NCI-H2107 treated with DMSO at 0.1 percent for 48 hours (cell line): ENCODE measurements around the gene TMEM178B.
"Not testable (repeated sequence)": the region's sequence is repeated elsewhere in the genome, so short reads cannot be mapped to it uniquely, and the experiment has no call there.

ENCODE experiments used
- DNase-seq: peaks from one replicate; lab custom pipeline; 2025; ENCODE audit not compliant: unreplicated experiment; lab: John Stamatoyannopoulos, UW

TMEM178B gene

DNA sequence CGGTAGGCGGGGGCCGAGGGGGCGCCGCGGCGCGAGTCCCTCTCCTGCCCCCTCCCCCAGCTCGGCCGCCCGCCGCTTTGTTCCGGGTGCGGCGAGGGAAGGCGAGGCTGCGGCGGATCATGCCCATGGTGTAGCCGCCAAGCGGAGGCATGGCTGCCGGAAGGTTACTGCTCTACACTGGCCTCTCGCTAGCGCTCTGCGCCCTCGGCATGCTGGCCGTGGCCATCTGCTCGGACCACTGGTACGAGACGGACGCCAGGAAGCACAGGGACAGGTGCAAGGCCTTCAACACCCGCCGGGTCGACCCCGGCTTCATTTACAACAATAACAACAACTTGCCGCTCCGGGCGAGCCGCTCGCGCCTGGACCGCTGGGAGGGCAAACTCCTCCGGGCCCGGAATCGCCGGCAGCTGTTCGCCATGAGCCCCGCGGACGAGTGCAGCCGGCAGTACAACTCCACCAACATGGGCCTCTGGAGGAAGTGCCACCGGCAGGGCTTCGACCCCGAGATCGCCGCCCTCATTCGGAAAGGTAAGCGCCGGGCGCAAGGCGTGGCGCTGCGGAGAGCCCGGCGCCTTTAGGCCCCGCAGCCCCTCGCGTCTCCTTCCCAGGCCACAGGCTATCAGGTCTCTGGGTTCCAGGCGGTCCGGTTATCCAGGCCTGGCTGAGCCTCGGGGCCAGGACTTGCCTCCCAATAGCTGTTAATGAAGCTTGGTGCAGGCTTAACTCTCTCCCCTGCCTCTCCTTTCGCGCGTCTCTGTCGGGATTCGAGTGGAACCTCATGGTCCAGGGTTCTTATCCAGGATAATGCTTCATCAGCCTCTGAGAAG is 513 bp downstream of the TMEM178B start:
- DNase-seq, result no peak

DNA sequence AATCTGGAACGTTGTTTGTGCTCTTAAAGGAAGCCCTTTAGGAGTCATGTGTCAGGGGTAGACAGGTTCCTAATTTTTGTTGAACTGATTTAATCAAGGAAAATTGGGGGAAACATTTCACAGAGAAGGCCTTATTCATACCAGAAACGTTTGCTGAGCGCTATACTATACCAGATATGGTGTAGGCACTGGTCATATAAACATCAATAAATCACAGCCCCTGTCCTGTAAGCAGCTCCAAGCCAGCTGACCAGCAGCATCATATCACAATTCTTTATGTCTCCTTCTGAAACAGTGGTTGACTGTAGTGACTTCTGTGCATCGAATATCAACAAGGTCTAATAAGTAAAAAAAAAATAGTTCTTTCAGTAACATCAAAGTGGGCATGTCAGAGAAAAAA is 1.1 kb downstream of the TMEM178B start:
- DNase-seq, result no peak

DNA sequence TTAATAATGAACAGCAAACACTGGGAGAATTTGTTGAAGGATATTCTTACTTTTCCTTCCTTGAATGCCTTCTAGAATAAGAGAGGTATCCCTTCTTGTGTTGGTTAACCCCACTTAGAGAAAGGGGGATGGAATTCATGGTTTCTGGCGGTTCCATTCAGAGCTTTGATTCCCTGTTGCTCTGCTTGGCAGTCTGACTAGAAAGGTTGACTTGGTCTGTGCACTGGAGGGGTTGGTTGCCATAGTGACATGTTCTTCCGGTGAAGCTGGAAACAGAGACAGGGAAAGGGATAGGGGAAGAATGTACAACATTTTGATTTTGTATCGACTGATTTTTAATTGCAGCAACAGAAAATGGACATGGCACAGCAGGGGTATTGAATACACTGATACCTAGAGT is 2.5 kb downstream of the TMEM178B start:
- DNase-seq, result peak; percentile 95

DNA sequence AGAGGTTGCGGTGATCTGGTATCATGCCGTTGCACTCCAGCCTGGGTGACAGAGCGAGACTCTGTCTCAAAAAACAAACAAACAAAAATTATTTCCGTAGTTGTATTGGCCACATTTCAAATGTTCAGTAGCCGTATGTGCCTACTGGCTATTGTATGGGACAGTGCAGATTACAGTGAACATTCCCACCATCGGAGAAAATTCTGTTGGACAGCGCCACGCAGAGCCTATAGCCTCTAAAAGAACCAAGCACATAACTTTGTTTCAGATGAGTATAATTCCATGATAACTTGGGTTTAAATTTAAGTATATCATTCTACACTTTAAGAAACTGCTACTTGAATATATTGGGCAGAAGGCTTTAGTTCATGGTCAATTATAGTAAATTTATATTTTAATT is 5.4 kb downstream of the TMEM178B start:
- DNase-seq, result no peak

DNA sequence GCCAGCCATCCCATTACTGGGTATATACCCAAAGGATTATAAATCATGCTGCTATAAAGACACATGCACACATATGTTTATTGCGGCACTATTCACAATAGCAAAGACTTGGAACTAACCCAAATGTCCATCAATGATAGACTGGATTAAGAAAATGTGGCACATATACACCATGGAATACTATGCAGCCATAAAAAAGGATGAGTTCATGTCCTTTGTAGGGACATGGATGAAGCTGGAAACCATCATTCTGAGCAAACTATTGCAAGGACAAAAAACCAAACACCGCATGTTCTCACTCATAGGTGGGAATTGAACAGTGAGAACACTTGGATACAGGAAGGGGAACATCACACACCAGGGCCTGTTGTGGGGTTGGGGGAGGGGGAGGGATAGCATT is 15.6 kb downstream of the TMEM178B start:
- DNase-seq, result not testable (repeated sequence)

DNA sequence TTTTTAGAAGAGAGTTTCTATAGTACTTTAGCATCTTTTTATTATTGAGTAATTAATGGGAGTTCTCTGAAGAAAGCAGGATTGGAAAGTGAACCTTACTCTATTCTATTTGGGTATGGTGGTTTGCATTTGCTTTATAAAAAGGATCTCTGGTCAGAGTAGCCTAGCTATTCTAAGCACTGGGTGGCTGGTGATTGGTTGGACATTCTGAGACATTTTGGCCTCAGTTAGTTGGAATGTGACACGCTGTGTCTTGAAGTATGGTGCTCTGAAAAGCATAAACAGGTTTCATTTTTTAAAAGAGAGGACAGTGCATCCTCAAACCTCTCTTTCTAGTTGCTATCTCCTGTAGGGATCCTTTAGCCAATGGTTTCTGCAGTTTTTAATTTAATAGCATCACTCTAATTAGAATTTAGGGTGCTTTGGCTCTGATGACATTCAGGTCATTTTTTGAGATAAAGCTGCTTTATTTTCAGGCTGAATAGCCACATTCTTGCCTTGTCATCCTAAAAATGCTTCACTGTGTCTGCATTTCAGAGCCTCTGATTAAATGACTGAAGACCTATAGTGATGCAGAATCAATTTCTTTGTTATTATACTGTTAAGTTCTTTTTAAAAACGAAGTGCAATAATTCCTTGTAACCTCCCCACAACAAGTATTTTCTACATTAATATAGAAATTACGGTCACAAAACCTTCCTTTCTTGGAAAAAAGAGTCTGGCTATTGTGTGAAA is 20.6 kb downstream of the TMEM178B start:
- no peak for DNase-seq

DNA sequence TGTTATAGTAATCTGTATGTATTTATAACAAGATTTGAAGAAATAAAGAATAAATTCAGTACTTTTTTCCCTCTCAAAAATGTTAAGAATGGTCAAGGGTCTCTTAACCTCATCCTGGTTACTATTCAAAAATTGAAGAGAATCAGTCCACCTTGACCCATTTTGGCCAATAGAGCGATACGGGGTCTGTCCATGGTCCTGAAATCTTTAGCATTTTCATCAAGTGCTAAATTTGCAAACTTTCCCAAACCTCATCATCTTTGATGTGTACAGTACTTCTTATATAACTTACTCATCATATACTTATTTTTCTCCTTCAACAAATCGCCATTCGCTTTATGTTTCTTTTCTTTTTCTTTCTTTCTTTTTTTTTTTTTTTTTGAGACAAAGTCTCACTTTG is 23.6 kb downstream of the TMEM178B start:
- no peak for DNase-seq

DNA sequence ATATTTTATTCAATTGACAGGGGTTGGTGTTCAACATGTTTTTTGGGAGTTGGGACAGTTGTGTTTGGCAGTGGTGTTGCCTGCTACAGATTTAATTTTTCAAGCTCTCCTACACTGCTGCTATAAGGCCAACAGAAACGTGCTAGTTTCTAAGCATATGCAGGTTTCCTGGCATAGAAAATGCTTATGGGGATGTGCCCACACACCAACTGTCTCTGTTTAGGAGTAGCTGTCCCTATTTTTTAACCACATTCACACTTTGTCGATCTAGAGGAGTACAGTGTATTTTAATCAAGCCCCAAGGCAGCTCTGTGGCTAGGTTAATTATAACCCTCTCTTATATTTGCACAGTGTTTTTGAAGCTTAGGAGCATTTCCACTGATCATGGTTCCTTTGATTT is 28.6 kb downstream of the TMEM178B start:
- no peak for DNase-seq

DNA sequence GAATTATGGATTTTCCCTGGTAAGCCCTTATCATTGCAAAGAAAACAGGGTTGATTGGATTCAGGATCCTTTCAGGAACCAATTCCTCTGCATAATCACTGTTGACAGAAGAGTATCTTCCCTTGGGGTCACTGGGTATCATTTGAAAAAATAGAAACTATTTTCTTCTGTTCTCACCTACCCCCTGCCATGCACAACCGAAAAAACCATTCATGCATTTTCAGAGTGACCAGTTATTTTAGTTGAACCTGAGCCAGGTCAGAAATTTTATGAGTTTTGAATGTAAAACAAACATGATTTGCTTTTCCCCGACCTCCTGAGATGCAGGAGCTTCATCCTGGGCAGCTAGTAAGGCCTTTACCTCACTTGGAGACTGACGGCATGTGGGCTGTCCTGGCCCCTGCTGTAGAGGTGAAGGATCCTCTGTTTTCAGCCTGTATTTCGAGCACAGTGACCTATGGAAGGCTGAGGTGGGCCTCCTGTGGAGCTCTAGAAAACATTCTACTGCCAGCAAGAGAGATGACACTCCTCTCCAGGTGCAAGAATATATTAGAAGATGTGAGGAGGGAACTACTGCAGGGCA is 30.1 kb downstream of the TMEM178B start:
- no peak for DNase-seq

DNA sequence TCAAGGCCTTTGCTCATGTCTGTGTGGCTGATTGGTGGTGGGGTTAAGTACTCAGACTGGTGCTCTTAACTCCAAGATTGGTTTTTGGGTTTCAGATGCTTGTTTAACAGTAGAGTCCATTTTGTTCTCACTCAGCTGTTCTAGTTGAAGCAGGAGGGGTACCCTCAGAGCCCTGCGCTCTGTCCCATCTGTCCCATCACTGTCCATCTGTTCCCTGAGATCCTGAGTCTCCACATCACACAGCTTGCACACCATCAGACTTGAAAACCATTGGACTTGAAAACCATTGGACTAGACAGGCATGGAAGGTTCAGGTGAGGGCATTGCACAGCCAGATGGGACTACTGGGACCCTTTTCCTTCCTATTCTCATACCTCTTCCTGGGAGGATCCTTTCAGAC is 39.3 kb downstream of the TMEM178B start:
- DNase-seq, result no peak

DNA sequence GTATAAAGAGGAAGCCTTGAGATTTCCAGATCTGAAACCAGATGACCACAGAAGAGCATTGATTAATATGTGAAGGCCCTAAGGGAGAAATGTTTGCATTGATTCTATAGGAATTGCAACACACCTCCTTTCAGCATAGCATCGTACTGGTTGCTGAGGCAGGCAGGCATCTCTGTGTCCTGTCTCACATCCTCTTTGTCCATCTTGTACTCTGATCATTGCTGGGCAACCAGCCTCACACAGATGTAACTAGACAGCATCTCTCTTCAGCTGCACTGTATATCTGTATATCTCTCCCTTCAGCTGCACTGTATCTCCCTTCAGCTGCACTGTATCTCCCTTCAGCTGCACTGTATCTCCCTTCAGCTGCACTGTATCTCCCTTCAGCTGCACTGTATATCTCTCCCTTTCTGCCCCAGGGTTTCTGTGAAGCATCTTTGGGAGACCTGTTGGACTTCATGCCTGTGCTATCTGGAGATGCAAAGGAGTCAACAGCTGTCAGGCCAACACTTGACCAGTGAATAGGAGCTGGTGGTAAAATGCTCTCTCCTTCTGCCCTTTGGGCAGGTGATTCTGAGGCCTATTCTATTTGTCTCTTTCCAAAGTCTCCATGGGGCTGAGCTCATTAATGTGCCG is 40.3 kb downstream of the TMEM178B start:
- DNase-seq, result no peak

DNA sequence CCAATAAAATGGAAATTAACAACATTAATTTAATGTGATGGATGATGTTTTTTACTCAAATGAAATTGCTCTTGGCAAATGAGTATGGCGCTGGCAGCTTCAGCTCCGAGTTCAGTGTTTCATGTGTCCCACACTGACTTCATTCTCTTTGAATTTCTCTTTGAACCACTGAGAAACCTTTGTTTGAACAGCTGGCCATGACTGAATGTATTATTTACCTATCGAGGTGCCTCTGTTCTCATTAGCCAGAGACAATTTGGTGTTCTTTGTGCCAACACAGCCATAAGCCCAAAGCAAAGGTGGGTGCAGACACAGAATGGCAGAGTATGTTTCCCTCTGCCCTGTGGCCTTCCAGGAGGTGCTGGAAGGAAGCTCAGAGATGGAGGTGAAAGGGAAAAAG is 42.1 kb downstream of the TMEM178B start:
- peak; percentile 89 for DNase-seq

DNA sequence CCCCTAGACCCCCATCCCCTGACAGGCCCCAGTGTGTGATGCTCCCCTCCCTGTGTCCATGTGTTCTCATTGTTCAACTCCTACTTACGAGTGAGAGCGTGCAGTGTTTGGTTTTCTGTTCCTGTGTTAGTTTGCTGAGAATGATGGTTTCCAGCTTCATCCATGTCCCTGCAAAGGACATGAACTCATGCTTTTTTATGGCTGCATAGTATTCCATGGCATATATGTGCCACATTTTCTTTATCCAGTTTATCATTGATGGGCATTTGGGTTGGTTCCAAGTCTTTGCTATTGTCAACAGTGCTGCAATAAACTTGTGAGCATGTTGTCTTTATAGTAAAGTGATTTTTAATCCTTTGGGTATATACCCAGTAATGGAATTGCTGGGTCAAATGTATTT is 42.8 kb downstream of the TMEM178B start:
- DNase-seq, result not testable (repeated sequence)

DNA sequence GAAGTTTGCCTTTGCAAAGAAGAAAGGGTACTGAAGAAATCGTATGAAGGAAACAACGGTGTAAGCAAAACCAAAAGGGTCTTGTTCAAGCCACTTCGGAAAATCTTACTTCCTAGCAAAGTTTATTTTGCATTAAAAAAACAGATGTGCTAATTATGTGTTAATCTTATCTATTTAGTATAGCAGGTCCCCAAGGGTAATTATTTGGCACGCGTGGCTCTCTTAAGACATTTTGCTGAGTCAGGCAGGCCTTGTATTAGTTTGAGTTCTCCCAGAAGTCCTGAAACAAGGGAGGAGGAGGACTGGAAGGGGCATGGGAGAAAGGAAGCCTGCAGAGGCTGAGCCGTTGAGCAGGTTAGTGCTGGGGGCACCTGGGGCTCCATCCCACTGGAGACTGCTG is 44.9 kb downstream of the TMEM178B start:
- DNase-seq, result no peak

DNA sequence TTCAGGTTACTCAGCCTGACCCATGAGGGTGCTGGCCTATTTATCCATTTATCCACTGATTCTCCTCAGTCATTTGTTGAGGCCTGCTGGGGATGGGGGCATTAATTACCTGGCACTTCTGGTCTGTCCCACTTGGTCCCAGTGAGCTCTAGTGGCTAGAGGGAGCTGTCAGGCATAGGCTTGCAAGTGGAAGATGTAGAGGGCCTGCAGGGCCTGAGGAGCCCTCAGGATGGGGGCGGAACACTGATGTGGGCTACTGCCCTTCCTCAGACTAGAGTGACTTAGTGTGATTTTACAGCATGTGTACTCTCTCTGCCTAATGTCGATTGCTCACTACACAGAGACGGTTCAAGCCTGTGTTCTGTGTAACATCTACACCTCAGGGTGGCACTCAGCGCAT is 45.3 kb downstream of the TMEM178B start:
- no peak for DNase-seq

DNA sequence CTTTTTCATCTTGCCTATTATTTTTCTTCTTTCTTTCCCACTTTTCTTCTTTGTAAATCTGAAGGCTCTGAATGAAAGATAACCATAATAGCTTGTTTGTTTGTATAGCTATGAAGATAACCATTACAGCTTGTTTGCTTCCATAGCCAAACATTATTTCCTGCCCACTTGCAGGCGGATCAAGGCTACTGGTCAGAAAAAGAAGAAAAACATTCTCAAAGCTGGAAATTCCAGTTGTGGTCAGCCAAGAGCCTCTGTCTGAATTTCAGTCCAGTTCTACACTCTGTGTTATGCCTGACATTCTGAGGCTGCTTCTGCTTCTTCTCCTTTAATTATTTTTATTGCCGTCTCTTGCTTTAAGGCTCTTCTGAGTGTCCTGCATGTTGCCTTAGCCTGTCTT is 48.9 kb downstream of the TMEM178B start:
- no peak for DNase-seq

DNA sequence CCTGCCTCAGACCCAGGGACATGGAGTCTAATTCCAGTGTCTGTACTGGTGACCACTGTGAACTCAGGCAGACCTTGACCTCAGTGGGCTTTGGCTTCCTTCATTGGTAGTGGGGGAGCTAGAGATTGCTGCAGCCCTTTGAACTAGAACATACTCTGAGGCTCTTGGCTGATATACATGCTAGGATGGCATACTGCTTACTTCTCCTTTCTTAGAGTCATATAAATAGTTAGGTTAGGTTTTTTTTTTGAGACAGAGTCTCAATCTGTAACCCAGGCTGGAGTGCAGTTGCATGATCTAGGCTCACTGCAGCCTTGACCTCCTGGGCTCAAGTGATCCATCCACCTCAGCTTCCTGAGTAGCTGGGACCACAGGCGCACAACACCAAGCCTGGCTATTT is 49.7 kb downstream of the TMEM178B start:
- no peak for DNase-seq

DNA sequence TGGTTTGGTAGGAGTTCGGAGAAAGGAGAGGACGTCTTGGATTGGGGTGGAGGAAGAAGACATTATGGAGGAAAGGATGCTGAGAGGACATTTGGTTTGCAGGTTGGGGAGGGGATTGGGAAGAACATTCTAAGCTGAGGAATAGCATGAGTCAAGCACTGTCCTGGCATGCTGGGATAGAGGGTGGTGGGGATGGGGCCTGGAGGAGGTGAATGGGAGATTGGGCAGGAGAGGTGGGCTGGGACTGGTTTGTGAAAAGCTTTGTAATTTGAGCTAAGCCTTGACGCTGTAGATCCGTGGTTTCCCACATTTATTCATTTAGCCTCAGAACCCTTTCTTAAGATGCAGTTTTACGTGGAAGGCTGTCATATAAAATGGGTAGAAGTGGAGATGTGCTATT is 52.2 kb downstream of the TMEM178B start:
- DNase-seq, result no peak

DNA sequence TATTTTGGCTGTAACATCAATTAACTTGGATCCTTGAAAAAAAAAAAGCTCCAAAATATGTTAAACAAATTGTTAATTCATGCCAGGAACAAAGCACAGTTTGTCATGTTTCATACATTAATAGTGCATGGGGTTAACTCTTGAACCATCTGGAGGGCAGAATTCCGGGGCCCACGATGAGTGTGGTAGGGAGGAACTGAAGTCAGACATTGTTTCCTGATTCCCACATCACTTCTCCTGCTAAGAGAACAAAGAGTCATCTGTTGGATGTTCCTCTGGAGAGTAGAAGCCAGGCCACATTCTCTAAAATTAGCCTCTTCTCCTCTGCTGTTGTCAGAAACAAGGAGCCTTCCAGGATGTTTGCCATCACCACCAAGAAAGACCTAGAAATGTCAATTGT is 54.6 kb downstream of the TMEM178B start:
- DNase-seq, result no peak

DNA sequence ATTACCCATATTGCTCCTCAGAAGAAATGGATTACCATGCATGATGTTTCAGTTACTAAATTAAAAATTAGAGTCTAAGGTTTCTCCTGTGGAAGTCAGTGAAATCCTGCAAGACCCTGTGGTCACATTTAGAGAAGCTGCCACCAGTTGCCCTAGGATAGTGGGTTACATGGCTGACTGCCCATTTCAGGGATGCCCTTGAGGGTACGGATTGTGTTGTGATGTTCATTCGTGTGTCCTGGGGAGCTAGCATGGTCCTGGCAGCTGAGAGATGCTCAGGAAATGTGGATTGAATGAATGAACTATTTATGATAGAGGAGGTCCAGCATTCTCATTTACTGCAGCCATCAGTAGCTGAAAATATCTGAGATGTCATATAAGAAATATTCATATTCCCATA is 55.1 kb downstream of the TMEM178B start:
- no peak for DNase-seq

DNA sequence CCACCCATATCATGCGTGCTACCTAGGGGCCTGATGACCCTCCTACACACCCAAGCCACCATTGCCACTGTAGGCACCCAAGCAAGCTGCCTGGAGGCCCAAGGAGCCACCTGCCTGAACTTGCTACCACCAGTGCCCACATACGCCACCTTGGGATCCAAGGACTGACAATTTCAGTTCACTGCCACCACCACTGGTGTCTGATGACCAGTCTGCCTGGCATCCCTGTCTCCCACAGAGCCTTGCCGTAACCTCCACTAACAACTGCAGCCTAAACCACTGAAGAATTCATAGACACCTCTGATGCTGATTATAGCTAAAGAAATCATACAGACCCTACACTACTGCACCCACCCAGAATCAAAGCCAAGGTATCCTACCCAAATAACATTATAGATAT is 58.8 kb downstream of the TMEM178B start:
- no peak for DNase-seq

DNA sequence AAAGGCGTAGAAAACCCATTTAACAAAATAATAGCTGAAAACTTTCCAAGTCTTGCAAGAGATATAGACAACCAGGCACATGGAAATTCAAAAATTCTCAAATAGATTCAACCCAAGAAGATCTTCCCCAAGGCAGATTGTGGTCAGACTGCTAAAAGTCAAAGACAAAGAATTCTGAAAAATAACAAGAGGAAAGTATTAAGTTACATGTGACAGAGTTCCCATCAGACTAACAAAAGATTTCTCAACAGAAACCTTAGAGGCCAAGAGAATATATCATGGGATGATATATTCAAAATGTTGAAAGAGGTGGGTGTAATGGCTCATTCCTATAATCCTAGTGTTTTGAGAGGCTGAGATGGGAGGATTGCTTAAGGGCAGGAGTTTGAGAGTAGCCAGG is 59.8 kb downstream of the TMEM178B start:
- no peak for DNase-seq
